NCI-H2196 treated with DMSO at 0.1 percent for 48 hours (cell line): Measurements from ENCODE around the gene SCAF1.

ENCODE experiments used
- DNase-seq: peaks from one replicate; lab custom pipeline; 2025; ENCODE audit not compliant: unreplicated experiment; lab: John Stamatoyannopoulos, UW

The SCAF1 gene

GRCh38 chr19:49645592-49645991 is 3.6 kb downstream of the SCAF1 start:
- no peak for DNase-seq

GRCh38 chr19:49645995-49646394 is 4.0 kb downstream of the SCAF1 start:
- no peak for DNase-seq

- no peak for DNase-seq
Measured at GRCh38 chr19:49646586-49646985, 4.6 kb downstream of the SCAF1 start.

- no peak for DNase-seq
Measured at GRCh38 chr19:49651029-49651819, 9.2 kb downstream of the SCAF1 start.

- no peak for DNase-seq
Measured at GRCh38 chr19:49651820-49652550, 10.0 kb downstream of the SCAF1 start.

GRCh38 chr19:49652551-49653465 is 10.8 kb downstream of the SCAF1 start:
- DNase-seq, result no peak

- DNase-seq, result no peak
Measured at GRCh38 chr19:49653466-49653806, 11.4 kb downstream of the SCAF1 start.

GRCh38 chr19:49654581-49654980 is 12.6 kb downstream of the SCAF1 start:
- no peak for DNase-seq

- DNase-seq, result no peak
Measured at GRCh38 chr19:49655570-49656455, 13.8 kb downstream of the SCAF1 start.

- DNase-seq, result no peak
Measured at GRCh38 chr19:49656456-49657109, 14.6 kb downstream of the SCAF1 start.

GRCh38 chr19:49657493-49658138 is 15.6 kb downstream of the SCAF1 start:
- no peak for DNase-seq

GRCh38 chr19:49658139-49658517 is 16.1 kb downstream of the SCAF1 start:
- DNase-seq, result no peak

- no peak for DNase-seq
Measured at GRCh38 chr19:49658566-49659442, 16.8 kb downstream of the SCAF1 start.

GRCh38 chr19:49660338-49660961 is 18.4 kb downstream of the SCAF1 start:
- no peak for DNase-seq

GRCh38 chr19:49662011-49662410 is 20.0 kb downstream of the SCAF1 start:
- no peak for DNase-seq

- DNase-seq, result no peak
Measured at GRCh38 chr19:49663224-49663623, 21.2 kb downstream of the SCAF1 start.

- peak; percentile 86 for DNase-seq
Measured at GRCh38 chr19:49664171-49665035, 22.4 kb downstream of the SCAF1 start.
